KBM-7 (cell line): ENCODE results near the gene PLS3.
"Not testable (repeated sequence)": the region's sequence is repeated elsewhere in the genome, so short reads cannot be mapped to it uniquely, and the experiment has no call there.

ENCODE experiments used
- DNase-seq: peaks from one replicate; pipeline ENCODE4 v3.0.0-alpha.2; 2015
- in situ Hi-C: fragments of 300-500 bp; cut with MboI; formaldehyde crosslinking; loops from 2 replicates; pipeline ENCODE4 v1.14.3; 2020; ENCODE audit warnings: low sequenced_read_pairs, low pct_unique_long_range_greater_than_20kb, mixed read lengths

The PLS3 gene

DNA sequence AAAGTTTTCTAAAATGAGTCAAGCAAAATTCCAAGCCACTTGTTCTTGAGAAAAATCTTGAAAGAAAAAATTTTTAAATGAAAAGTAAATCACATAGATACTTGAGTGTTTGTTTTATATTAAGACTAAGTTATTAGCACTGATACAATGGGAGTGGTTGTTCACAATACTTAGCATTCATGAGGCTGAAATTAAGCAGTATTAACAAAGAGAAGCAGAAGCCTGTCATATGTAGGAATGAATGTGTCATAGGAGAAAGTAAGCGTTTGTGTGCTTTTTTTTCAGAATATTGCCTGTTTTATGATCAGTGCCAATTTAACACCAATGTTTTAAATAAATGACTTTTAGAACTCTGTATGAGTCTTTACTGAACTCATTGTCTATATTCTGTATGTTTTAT, 37.6 kb downstream of the PLS3 start:
- in situ Hi-C loops, result no loop called here
- no peak for DNase-seq

GRCh38 chrX:115602308-115602707, 41.3 kb downstream of the PLS3 start:
- in situ Hi-C loops, result no loop called here

GRCh38 chrX:115602729-115603389, 41.9 kb downstream of the PLS3 start:
- in situ Hi-C loops, result no loop called here
- DNase-seq, result no peak

More at GRCh38 chrX:115602308-115602707, 41.3 kb downstream of the PLS3 start:
- DNase-seq, result no peak

DNA sequence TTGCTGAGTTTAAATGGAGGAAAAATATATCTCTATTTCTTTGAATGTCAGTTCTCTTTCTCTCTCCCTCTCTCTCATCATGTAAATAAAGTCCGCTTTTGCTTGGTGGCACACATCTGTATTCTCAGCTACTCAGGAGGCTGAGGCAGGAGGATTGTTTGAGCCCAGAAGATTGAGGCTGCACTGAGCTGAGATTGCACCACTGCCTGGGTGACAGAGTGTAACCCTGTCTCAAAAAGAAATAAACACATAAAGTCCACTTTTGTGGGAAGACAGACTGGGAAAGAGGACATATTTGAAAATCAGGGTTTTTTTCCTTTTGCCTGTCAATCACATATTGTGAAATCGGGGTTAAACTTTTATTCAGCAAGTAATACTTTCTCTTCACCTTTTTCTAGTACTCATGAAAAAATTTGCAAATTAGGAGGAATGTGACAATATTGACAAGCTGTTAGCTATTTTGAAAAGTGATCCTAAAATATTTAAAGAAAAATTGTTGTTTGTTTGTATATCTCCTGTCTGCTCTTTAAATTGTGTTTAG, 42.6 kb downstream of the PLS3 start:
- in situ Hi-C loops, result no loop called here
- DNase-seq, result no peak

- in situ Hi-C loops, result no loop called here
- DNase-seq, result no peak
These were observed 45.9 kb downstream of the PLS3 start for GRCh38 chrX:115606861-115607260.

DNA sequence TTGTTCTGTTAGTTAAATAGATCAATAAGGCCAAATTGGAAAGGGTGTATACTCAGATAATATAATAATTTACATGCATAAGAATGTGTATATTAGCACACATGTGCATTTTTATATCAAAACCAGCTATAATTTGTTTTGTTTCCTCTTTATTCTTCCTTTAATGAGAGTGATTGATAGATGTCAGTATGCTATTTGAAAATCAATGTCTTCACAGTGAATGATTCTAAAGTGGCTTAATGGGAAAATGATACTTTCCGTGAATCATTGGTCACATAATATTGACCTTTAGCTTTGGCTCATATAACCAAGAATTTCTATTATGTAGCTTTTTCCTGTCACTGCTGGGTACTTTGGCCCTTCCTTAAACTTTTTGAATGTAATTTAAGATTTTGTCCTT, 48.6 kb downstream of the PLS3 start:
- no peak for DNase-seq
- in situ Hi-C loops, result no loop called here

GRCh38 chrX:115616943-115617563, 56.1 kb downstream of the PLS3 start:
- in situ Hi-C loops, result no loop called here
- DNase-seq, result no peak

GRCh38 chrX:115622534-115622933, 61.6 kb downstream of the PLS3 start:
- in situ Hi-C loops, result no loop called here

GRCh38 chrX:115624916-115625315, 63.9 kb downstream of the PLS3 start:
- in situ Hi-C loops, result no loop called here

More at GRCh38 chrX:115622534-115622933, 61.6 kb downstream of the PLS3 start:
- DNase-seq, result no peak

DNA sequence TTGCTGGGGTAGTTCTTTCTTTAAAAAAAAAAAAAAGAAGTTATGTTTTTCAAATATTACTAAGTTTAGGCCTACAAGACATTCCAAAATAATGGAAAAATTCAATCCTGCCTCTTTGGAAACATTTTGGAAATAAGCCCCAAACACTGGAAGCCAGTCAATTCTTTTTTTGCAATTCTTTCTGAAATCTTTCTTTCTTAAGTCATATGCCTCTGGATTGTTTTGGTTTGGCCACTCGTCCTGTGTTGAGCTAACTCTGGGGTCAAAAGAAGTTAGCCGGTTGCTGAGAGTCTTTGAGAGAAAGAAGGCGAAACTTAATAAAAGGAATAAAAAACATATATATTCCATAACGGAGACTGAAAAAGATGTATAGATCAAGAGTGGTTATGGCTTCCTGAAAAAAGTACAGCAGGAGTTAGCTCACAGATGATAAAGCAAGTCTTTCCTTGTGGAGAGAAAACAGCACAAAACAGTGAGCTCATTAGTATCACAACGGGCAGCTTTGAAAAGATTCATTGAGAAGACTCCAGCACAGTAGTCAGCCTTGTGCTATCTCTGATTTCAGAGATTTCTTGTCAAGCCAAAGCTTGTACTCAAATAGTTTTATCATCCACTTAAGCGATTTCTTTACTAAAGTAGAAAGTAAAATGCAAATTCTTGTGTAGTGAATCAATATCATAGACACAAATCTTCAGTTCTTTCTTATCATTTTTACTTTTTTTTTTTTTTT, 64.8 kb downstream of the PLS3 start:
- in situ Hi-C loops, result no loop called here
- DNase-seq, result no peak

More at GRCh38 chrX:115624916-115625315, 63.9 kb downstream of the PLS3 start:
- DNase-seq, result no peak

GRCh38 chrX:115630204-115630603, 69.2 kb downstream of the PLS3 start:
- in situ Hi-C loops, result no loop called here
- DNase-seq, result no peak

- DNase-seq, result no peak
- in situ Hi-C loops, result no loop called here
These were observed 71.5 kb downstream of the PLS3 start for GRCh38 chrX:115632455-115632854.

DNA sequence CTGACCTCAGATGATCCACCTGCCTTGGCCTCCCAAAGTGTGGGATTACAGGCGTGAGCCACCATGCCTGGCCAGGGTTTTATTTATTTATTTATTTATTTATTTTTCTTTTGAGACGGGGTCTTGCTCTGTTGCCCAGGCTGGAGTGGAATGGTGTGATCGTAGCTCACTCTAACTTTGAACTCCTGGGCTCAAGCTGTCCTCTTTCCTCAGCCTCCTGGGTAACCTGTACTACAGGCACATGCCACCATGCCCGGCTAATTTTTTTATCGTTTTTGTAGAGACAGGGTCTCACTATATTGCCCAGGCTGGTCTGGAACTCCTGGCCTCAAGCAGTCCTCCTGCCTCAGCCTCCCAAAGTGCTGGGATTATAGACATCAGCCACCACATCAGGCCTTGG, 72.4 kb downstream of the PLS3 start:
- DNase-seq, in situ Hi-C loops: not testable (repeated sequence)

GRCh38 chrX:115639334-115639880, 78.4 kb downstream of the PLS3 start:
- no peak for DNase-seq
- in situ Hi-C loops, result no loop called here

DNA sequence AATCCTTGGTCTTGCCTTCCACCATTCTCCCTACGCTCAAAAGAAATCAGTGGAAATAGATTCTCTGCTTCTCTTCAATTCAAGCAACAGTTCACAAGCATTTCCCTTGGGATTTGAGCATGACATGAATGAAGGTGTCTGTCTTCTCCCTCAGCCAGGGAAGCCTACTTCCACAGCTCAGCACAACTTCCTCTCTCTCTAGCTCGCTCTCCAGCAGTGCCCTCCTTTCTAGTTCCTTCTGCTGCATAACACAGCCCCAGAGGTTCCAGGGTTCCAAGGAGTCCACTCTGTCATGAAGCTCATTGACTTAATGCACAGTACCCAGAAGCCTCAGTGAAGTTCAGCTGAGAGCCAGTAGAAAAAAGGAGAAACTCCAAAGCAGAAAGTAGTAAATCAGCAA, 81.3 kb downstream of the PLS3 start:
- in situ Hi-C loops, result no loop called here
- peak; percentile 41 for DNase-seq

GRCh38 chrX:115642895-115643530, 82.0 kb downstream of the PLS3 start:
- in situ Hi-C loops, result no loop called here
- peak; percentile 75 for DNase-seq

DNA sequence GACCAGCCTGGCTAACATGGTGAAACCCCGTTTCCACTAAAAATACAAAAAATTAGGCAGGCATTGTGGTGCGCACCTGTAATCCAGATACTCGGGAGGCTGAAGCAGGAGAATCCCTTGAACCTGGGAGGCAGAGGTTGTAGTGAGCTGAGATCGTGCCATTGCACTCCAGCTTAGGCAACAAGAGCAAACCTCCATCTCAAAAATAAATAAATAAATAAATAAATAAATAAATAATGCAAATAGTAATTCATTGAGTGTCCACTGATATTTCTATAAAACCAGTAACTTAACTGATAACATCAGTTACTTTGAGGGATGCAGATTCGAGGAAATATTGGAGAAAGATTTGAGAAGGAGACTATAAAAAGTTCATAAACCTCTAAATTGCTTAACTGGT, 83.4 kb downstream of the PLS3 start:
- DNase-seq, in situ Hi-C loops: not testable (repeated sequence)

GRCh38 chrX:115649461-115650063, 88.6 kb downstream of the PLS3 start:
- DNase-seq, result no peak
- in situ Hi-C loops, result no loop called here

DNA sequence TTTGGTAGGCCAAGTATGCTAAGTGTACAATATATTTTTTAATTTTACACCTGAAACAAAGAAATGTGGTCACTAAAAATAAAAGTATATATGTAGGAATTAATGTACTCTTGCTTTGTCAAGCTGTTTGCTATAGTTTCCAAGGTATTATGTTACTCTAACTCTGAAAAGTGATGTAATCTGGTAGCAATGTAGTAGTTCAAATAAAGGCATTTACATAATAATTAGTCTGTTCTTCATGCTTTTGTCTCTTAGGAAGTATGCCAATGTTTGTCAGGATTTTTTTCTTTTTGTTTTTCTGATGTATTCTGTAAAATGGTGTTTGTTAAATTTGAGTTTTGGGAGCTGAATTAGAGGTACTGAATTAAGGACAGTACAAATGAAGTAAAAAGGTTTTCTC, 89.5 kb downstream of the PLS3 start:
- DNase-seq, result no peak
- in situ Hi-C loops, result no loop called here
